GM23248 (cell line): ENCODE measurements around the gene DLG1. TPM values are rescaled to one million over a fixed set of nuclear protein-coding genes. Genes with fewer than 3 reads are reported as not detected.

Experiments
- DNase-seq: peaks from one replicate; pipeline ENCODE4 v3.0.0-alpha.2; 2015
- H2AFZ ChIP-seq: fragments of 200-600 bp; sonication (generic); 2 replicates; pipeline ENCODE4 v1.6.1; 2016; ENCODE audit warnings: antibody characterized with exemption
- H3F3A ChIP-seq: fragments of 200-600 bp; sonication (generic); 2 replicates; pipeline ENCODE4 v1.6.1; 2016; ENCODE audit warnings: mild to moderate bottlenecking, antibody characterized with exemption, mixed run types; ENCODE audit not compliant: insufficient read depth
- H3K27ac ChIP-seq: fragments of 200-600 bp; sonication (generic); 2 replicates; pipeline ENCODE4 v1.5.1; 2016; ENCODE audit warnings: mild to moderate bottlenecking
- H3K27me3 ChIP-seq: fragments of 200-600 bp; sonication (generic); replicated peaks from 2 replicates; pipeline ENCODE4 v1.6.1; 2016; ENCODE audit warnings: mild to moderate bottlenecking; ENCODE audit not compliant: insufficient read depth
- H3K36me3 ChIP-seq: fragments of 200-600 bp; sonication (generic); 2 replicates; pipeline ENCODE4 v1.6.1; 2016; ENCODE audit warnings: low read depth, mild to moderate bottlenecking
- H3K4me1 ChIP-seq: fragments of 200-600 bp; sonication (generic); 2 replicates; pipeline ENCODE4 v1.6.1; 2016; ENCODE audit warnings: mild to moderate bottlenecking; ENCODE audit not compliant: insufficient read depth
- H3K4me2 ChIP-seq: fragments of 200-600 bp; sonication (generic); one replicate; pipeline ENCODE4 v1.6.1; 2016; ENCODE audit warnings: mild to moderate bottlenecking; ENCODE audit not compliant: unreplicated experiment
- H3K4me3 ChIP-seq: fragments of 200-600 bp; sonication (generic); 2 replicates; pipeline ENCODE4 v1.5.1; 2016; ENCODE audit warnings: mild to moderate bottlenecking
- H3K79me2 ChIP-seq: fragments of 200-600 bp; sonication (generic); 2 replicates; pipeline ENCODE4 v1.6.1; 2016; ENCODE audit warnings: mild to moderate bottlenecking; ENCODE audit not compliant: insufficient read depth
- H3K9ac ChIP-seq: fragments of 200-600 bp; sonication (generic); 2 replicates; pipeline ENCODE4 v1.6.1; 2016; ENCODE audit warnings: mild to moderate bottlenecking
- H3K9me2 ChIP-seq: fragments of 200-600 bp; sonication (generic); 2 replicates; pipeline ENCODE4 v1.6.1; 2016; ENCODE audit warnings: mixed run types, mild to moderate bottlenecking, moderate library complexity; ENCODE audit not compliant: insufficient read depth
- H3K9me3 ChIP-seq: fragments of 200-600 bp; sonication (generic); one replicate; pipeline ENCODE4 v1.6.1; 2017; ENCODE audit warnings: low read depth
- H4K20me1 ChIP-seq: fragments of 200-600 bp; sonication (generic); 2 replicates; pipeline ENCODE4 v1.6.0; 2016; ENCODE audit not compliant: insufficient read depth
- EZH2 ChIP-seq: fragments of 200-600 bp; sonication (generic); IDR thresholded peaks from 2 replicates; pipeline ENCODE4 v1.6.1; 2018; ENCODE audit warnings: antibody characterized with exemption, mild to moderate bottlenecking; ENCODE audit not compliant: insufficient read depth, poor library complexity, severe bottlenecking
- EZH2phosphoT487 ChIP-seq: fragments of 200-600 bp; sonication (generic); IDR thresholded peaks from 2 replicates; pipeline ENCODE4 v1.6.1; 2018; ENCODE audit warnings: antibody characterized with exemption, moderate library complexity, mild to moderate bottlenecking, low read depth; ENCODE audit not compliant: insufficient read depth
- WGBS, 2 experiments: methylation state at CpG; one replicate each; pipeline ENCODE4 v1.1.6; 2015 to 2017; ENCODE audit warnings: low lambda C conversion rate in 2 of 2, low coverage in 1 of 2; ENCODE audit errors: missing lambda C conversion rate in 2 of 2; 5-methylcytosine and 5-hydroxymethylcytosine counted together
- in situ Hi-C: fragments of 300-500 bp; cut with MboI; formaldehyde crosslinking; loops from 2 replicates; pipeline ENCODE4 v1.15.0; 2020
- polyA plus RNA-seq: library from polyadenylated mRNA; unstranded; fragments of >200 nt; fragmentation: Nextera tagmentation; extraction: Ambion mirVana; gene quantifications from 2 replicates; pipeline ENCODE4 v1.2.1, GENCODE V29; 2016
- total RNA-seq: library from RNA; depleted of rRNA; stranded (reverse); fragments of >200 nt; shearing (Covaris generic); gene quantifications from 2 replicates; pipeline ENCODE4 v1.2.3, GENCODE V29; 2014

The DLG1 gene
- total and polyA plus RNA-seq, 2 experiments from 2014 or later: 23.2 to 45.9 TPM

DNA sequence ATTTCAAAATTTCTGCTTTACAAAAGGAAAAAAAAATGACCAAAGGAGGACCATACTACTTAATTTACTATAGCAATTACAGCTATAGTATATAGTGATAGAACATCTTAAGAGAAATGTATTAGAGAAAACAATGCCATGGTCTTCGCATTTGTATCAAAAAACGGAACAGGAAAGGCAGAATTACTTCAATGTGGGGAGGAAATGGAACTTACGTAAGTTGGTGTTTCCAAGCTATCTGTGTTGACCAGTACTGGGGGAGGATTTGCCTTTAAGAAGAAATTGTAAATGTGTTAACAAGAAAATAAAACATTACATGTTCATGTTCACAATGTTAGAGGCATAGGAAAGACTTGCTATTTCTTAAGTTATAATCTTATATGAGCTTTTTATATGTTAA is 148.9 kb downstream of the DLG1 start:
- Histone ChIP-seq H3K27me3 (no peaks in the 10 kb centered on the region), H3K36me3 (peaks cover under 1% of the 10 kb centered on the region; the same call in 1 of the 2 replicates), H2AFZ (no peak overlapping the region), H4K20me1 (no peaks in the 10 kb centered on the region; the same call in 1 of the 2 replicates), H3K4me1 (0 out of 2 replicates have a peak, but pooled peaks cover 6% of the 10 kb centered on the region), H3K79me2 (peaks cover 70% of the 10 kb centered on the region), H3K4me3 (no peak overlapping the region), H3K9me2 (no peaks in the 10 kb centered on the region), H3K9ac (no peak overlapping the region), H3K27ac (no peak overlapping the region), H3K4me2 (no peak overlapping the region), H3F3A (no peaks in the 10 kb centered on the region), H3K9me3 (no peaks in the 10 kb centered on the region)
- 98 to 99% methylated on average over 3 of the region's 3 CpGs for WGBS, 2 experiments
- no peak for DNase-seq
- TF ChIP-seq EZH2 (no peak), EZH2phosphoT487 (no peak)
- in situ Hi-C loops: no loop called here

DNA sequence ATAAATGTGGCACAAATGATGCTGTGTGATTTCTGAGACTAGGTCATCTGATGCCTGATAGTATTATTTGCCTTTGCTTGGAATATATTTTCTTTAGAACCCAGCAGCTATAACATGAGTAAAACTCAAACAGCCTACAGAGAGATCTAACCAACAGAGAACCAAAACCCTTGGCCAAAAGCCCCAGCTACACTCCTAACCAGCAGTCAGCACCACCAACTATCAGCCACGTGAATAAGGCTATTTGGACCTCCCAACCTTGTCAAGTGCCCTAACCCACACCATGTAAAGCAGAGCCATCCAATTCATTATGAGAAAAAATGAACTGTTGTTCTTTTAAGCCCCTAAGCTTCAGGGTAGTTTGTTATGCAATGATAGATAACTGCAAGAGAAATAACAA is 154.2 kb downstream of the DLG1 start:
- H4K20me1 ChIP-seq: no peaks in the 10 kb centered on the region
- no peak for TF ChIP-seq EZH2phosphoT487
- no peak for TF ChIP-seq EZH2
- in situ Hi-C loops: no loop called here
- peaks cover 35% of the 10 kb centered on the region for H3K79me2 ChIP-seq
- H3K27ac ChIP-seq: no peak overlapping the region
- peaks cover 20% of the 10 kb centered on the region for H3K36me3 ChIP-seq
- no peaks in the 10 kb centered on the region for H3K9me2 ChIP-seq
- no peak overlapping the region for H3K9ac ChIP-seq
- H3K4me2 ChIP-seq: no peak overlapping the region
- H3K27me3 ChIP-seq: no peaks in the 10 kb centered on the region
- no peak overlapping the region for H2AFZ ChIP-seq
- WGBS, 2 experiments: 43 to 58% methylated on average over 1 of the region's 1 CpG
- H3K4me3 ChIP-seq: no peak overlapping the region
- no peaks in the 10 kb centered on the region for H3K9me3 ChIP-seq
- no peak for DNase-seq
- H3K4me1 ChIP-seq: no peaks in the 10 kb centered on the region
- H3F3A ChIP-seq: no peaks in the 10 kb centered on the region

- H3K9ac ChIP-seq: no peak overlapping the region
- H3K27me3 ChIP-seq: no peaks in the 10 kb centered on the region
- no peaks in the 10 kb centered on the region for H4K20me1 ChIP-seq
- no peaks in the 10 kb centered on the region for H3K9me2 ChIP-seq
- no peaks in the 10 kb centered on the region for H3K9me3 ChIP-seq
- no peak overlapping the region for H2AFZ ChIP-seq
- H3K79me2 ChIP-seq: peaks cover 6% of the 10 kb centered on the region; the same call in 1 of the 2 replicates
- no peak overlapping the region for H3K4me2 ChIP-seq
- no peak for DNase-seq
- no peaks in the 10 kb centered on the region for H3F3A ChIP-seq
- H3K4me1 ChIP-seq: no peaks in the 10 kb centered on the region
- 65 to 78% methylated on average over 1 of the region's 1 CpG for WGBS, 2 experiments
- H3K36me3 ChIP-seq: peaks cover 39% of the 10 kb centered on the region
- no peak overlapping the region for H3K27ac ChIP-seq
- in situ Hi-C loops: no loop called here
- H3K4me3 ChIP-seq: no peak overlapping the region
- TF ChIP-seq EZH2phosphoT487: no peak
- TF ChIP-seq EZH2: no peak
These were observed 158.8 kb downstream of the DLG1 start for GRCh38 chr3:197139586-197139985.

GRCh38 chr3:197137751-197138150 is 160.7 kb downstream of the DLG1 start:
- in situ Hi-C loops: no loop called here
- no peaks in the 10 kb centered on the region for H3K4me1 ChIP-seq
- H3K4me3 ChIP-seq: no peak overlapping the region
- H4K20me1 ChIP-seq: no peaks in the 10 kb centered on the region
- DNase-seq: no peak
- H3K36me3 ChIP-seq: peaks cover 39% of the 10 kb centered on the region
- H3K79me2 ChIP-seq: no peaks in the 10 kb centered on the region
- H3K9me2 ChIP-seq: no peaks in the 10 kb centered on the region
- H3K27ac ChIP-seq: no peak overlapping the region
- H3F3A ChIP-seq: no peaks in the 10 kb centered on the region
- H3K9me3 ChIP-seq: no peaks in the 10 kb centered on the region
- no peak overlapping the region for H2AFZ ChIP-seq
- H3K4me2 ChIP-seq: no peak overlapping the region
- H3K9ac ChIP-seq: no peak overlapping the region
- 96 to 98% methylated on average over 5 of the region's 5 CpGs for WGBS, 2 experiments
- no peaks in the 10 kb centered on the region for H3K27me3 ChIP-seq
- TF ChIP-seq EZH2phosphoT487: no peak
- no peak for TF ChIP-seq EZH2

DNA sequence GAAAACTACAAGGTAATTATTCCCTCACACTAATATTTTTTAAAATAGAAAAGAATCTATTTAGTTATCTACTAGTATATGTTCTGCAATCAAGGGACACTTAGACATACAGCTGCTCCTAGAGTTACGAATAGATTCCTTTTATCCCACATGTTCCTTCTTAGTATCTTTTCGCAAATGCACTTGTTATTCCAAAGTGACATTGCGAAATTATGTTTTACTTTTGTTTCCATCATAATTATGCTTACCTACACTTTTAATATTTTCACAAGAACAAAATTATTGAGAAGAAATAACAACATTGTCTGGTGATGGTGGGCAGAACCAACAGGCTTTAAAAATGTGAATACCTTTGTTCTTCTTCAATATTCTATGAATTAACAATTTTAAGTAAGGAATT is 161.7 kb downstream of the DLG1 start:
- H2AFZ ChIP-seq: no peak overlapping the region
- 99 to 100% methylated on average over 3 of the region's 3 CpGs for WGBS, 2 experiments
- H3K9me3 ChIP-seq: no peaks in the 10 kb centered on the region
- no peaks in the 10 kb centered on the region for H3K9me2 ChIP-seq
- H3K4me3 ChIP-seq: no peak overlapping the region
- peaks cover 42% of the 10 kb centered on the region for H3K36me3 ChIP-seq
- H3K79me2 ChIP-seq: no peaks in the 10 kb centered on the region
- no peaks in the 10 kb centered on the region for H3K4me1 ChIP-seq
- no peak overlapping the region for H3K4me2 ChIP-seq
- DNase-seq: no peak
- H3K27me3 ChIP-seq: no peaks in the 10 kb centered on the region
- no peak overlapping the region for H3K27ac ChIP-seq
- TF ChIP-seq EZH2phosphoT487: no peak
- H3K9ac ChIP-seq: no peak overlapping the region
- H4K20me1 ChIP-seq: no peaks in the 10 kb centered on the region
- no peaks in the 10 kb centered on the region for H3F3A ChIP-seq
- in situ Hi-C loops: no loop called here
